IMR-90 (cell line): ENCODE data around the gene ATG14. TPM values are rescaled to one million over a fixed set of nuclear protein-coding genes. Genes with fewer than 3 reads are reported as not detected.

Experiments
- ATAC-seq: fragments of 200-7000 bp; cut with Tn5 transposase; 2 replicates; pipeline ENCODE4 v1.9.1; 2020; ENCODE audit warnings: low read depth, mild to moderate bottlenecking, moderate library complexity
- BruUV-seq: library from RNA; stranded (reverse); fragments of 400-500 nt; replicated peaks from 2 replicates; lab custom pipeline; 2021; lab: Mats Ljungman, UMichigan
- CTCF ChIA-PET: fragments of 300-600 bp; formaldehyde crosslinking; extraction: SDS; loops from one replicate; lab custom pipeline; 2021; ENCODE audit warnings: antibody characterized with exemption; lab: Yijun Ruan, JAX
- POLR2A ChIA-PET: fragments of 300-600 bp; sonication (Branson Sonifier 250); formaldehyde crosslinking; loops from one replicate; lab custom pipeline; 2022; ENCODE audit warnings: antibody characterized with exemption; ENCODE audit not compliant: unreplicated experiment; lab: Charles Lee
- DNase-seq: peaks from one replicate; pipeline ENCODE4 v3.0.0; 2013
- H2AFZ ChIP-seq: replicated peaks from 2 replicates; pipeline ENCODE3; 2013; ENCODE audit warnings: low read length, mild to moderate bottlenecking; ENCODE audit not compliant: poor library complexity
- H2AK5ac ChIP-seq: 2 replicates; pipeline ENCODE4 v1.6.1; 2013; ENCODE audit warnings: low read depth, low read length, inconsistent platforms
- H2AK9ac ChIP-seq: replicated peaks from 2 replicates; pipeline ENCODE3; 2013; ENCODE audit warnings: mild to moderate bottlenecking, low read depth, low read length, moderate library complexity; ENCODE audit not compliant: poor library complexity
- H2BK120ac ChIP-seq: 2 replicates; pipeline ENCODE4 v1.6.1; 2013; ENCODE audit warnings: low read depth, low read length, inconsistent platforms
- H2BK15ac ChIP-seq: 3 replicates; pipeline ENCODE4 v1.6.1; 2013; ENCODE audit warnings: low read depth, low read length, inconsistent platforms
- H2BK20ac ChIP-seq: 2 replicates; pipeline ENCODE4 v1.6.1; 2013; ENCODE audit warnings: low read depth, mild to moderate bottlenecking, inconsistent platforms, low read length, moderate library complexity
- H2BK5ac ChIP-seq: 2 replicates; pipeline ENCODE4 v1.6.1; 2013; ENCODE audit warnings: mild to moderate bottlenecking, low read depth, low read length, inconsistent platforms; ENCODE audit not compliant: poor library complexity, severe bottlenecking
- H3K14ac ChIP-seq: replicated peaks from 2 replicates; pipeline ENCODE4 v1.6.1; 2013; ENCODE audit warnings: low read depth, low read length, inconsistent platforms
- H3K18ac ChIP-seq: 2 replicates; pipeline ENCODE4 v1.6.1; 2013; ENCODE audit warnings: low read depth, low read length, control low read depth
- H3K23ac ChIP-seq: 2 replicates; pipeline ENCODE4 v1.6.1; 2013; ENCODE audit warnings: low read depth, low read length, inconsistent platforms
- H3K27ac ChIP-seq: 2 replicates; pipeline ENCODE4 v1.5.1; 2013; ENCODE audit warnings: mild to moderate bottlenecking, control low read depth, low read length; ENCODE audit not compliant: insufficient read depth
- H3K27me3 ChIP-seq: 2 replicates; pipeline ENCODE4 v1.6.1; 2013; ENCODE audit warnings: low read length; ENCODE audit not compliant: control insufficient read depth, insufficient read depth
- H3K36me3 ChIP-seq: 2 replicates; pipeline ENCODE4 v1.6.1; 2013; ENCODE audit warnings: low read length, mixed read lengths; ENCODE audit not compliant: control insufficient read depth, insufficient read depth
- H3K4ac ChIP-seq: 2 replicates; pipeline ENCODE4 v1.6.1; 2013; ENCODE audit warnings: low read depth, low read length, inconsistent platforms
- H3K4me1 ChIP-seq: 2 replicates; pipeline ENCODE4 v1.6.1; 2013; ENCODE audit warnings: low read length, mixed read lengths; ENCODE audit not compliant: control insufficient read depth, insufficient read depth
- H3K4me2 ChIP-seq: 2 replicates; pipeline ENCODE4 v1.6.1; 2013; ENCODE audit warnings: low read depth, mild to moderate bottlenecking, control low read depth, low read length, moderate library complexity
- H3K4me3 ChIP-seq: 2 replicates; pipeline ENCODE4 v1.5.1; 2013; ENCODE audit warnings: low read depth, mild to moderate bottlenecking, control low read depth, low read length, moderate library complexity; ENCODE audit not compliant: insufficient read depth
- H3K56ac ChIP-seq: 2 replicates; pipeline ENCODE4 v1.6.1; 2013; ENCODE audit warnings: low read length, inconsistent platforms; ENCODE audit not compliant: insufficient read depth; ENCODE audit errors: extremely low read depth
- H3K79me1 ChIP-seq, 2 experiments: 2 replicates each; pipeline ENCODE4 v1.6.1; 2013; ENCODE audit warnings: low read length in 2 of 2, inconsistent platforms in 1 of 2, low read depth in 1 of 2
- H3K9ac ChIP-seq: 2 replicates; pipeline ENCODE4 v1.6.1; 2013; ENCODE audit warnings: low read depth, low read length, control low read depth
- H3K9me1 ChIP-seq: 2 replicates; pipeline ENCODE4 v1.6.1; 2013; ENCODE audit warnings: low read length, inconsistent platforms; ENCODE audit not compliant: insufficient read depth
- H3K9me3 ChIP-seq: 2 replicates; pipeline ENCODE4 v1.6.1; 2013; ENCODE audit warnings: low read length; ENCODE audit not compliant: control insufficient read depth, insufficient read depth
- H4K20me1 ChIP-seq: 2 replicates; pipeline ENCODE4 v1.6.1; 2013; ENCODE audit warnings: low read length, inconsistent platforms; ENCODE audit not compliant: insufficient read depth
- H4K5ac ChIP-seq: 2 replicates; pipeline ENCODE4 v1.6.1; 2013; ENCODE audit warnings: mild to moderate bottlenecking, low read depth, low read length, control low read depth
- H4K8ac ChIP-seq, 2 experiments: 2 replicates each; pipeline ENCODE4 v1.6.1; 2013; ENCODE audit warnings: low read depth in 2 of 2, low read length in 2 of 2, control low read depth in 1 of 2, inconsistent platforms in 1 of 2
- H4K91ac ChIP-seq: 2 replicates; pipeline ENCODE4 v1.6.1; 2013; ENCODE audit warnings: low read depth, low read length, inconsistent platforms; ENCODE audit not compliant: insufficient read depth
- NFE2L2 ChIP-seq: fragments of 150-350 bp; IDR thresholded peaks from 2 replicates; pipeline ENCODE4 v1.6.1; 2016; ENCODE audit warnings: low read depth, mild to moderate bottlenecking, low read length
- RAD21 ChIP-seq: IDR thresholded peaks from 2 replicates; pipeline ENCODE4 v1.6.1; 2012; ENCODE audit warnings: low read length, improper control_type of control experiment
- RFX5 ChIP-seq: IDR thresholded peaks from 2 replicates; pipeline ENCODE4 v1.8.0; 2012; ENCODE audit warnings: low read depth, mild to moderate bottlenecking, low read length, moderate library complexity
- WGBS, 2 experiments: methylation state at CpG; one replicate each; pipeline versions ENCODE4 v1.1.5 to v1.1.7; 2013; ENCODE audit warnings: missing lambda C conversion rate in 2 of 2; ENCODE audit not compliant: insufficient read length in 1 of 2; ENCODE audit errors: extremely low coverage in 2 of 2; 5-methylcytosine and 5-hydroxymethylcytosine counted together
- dilution Hi-C: fragments of 300-500 bp; cut with HindIII; formaldehyde crosslinking; loops from one replicate; pipeline ENCODE4 v1.14.3; 2018; ENCODE audit warnings: low sequenced_read_pairs; ENCODE audit not compliant: unreplicated experiment
- in situ Hi-C: fragments of 300-500 bp; cut with MboI; formaldehyde crosslinking; loops from 3 replicates; pipeline ENCODE4 v1.14.3; 2019; ENCODE audit warnings: low sequenced_read_pairs, inconsistent platforms, mixed read lengths
- intact Hi-C: fragments of 100-400 bp; cut with micrococcal nuclease; formaldehyde crosslinking; loops from 2 replicates; pipeline ENCODE4 v1.10.0; 2022
- polyA plus RNA-seq, 3 experiments: library from polyadenylated mRNA; depleted of rRNA; stranded (reverse); fragments of >200 nt; gene quantifications; 2 replicates each; pipeline ENCODE4 v1.2.3, GENCODE V29; 2012; ENCODE audit warnings: low replicate concordance in 1 of 3
- total RNA-seq: library from RNA; depleted of rRNA; stranded (reverse); fragments of >200 nt; gene quantifications from 2 replicates; pipeline ENCODE4 v1.2.3, GENCODE V29; 2012
- TF ChIP-seq, protein P1 (sequence below): fragments of 150-350 bp; IDR thresholded peaks from 2 replicates; pipeline ENCODE4 v1.6.1; 2016; ENCODE audit warnings: low read depth, mild to moderate bottlenecking, low read length, moderate library complexity, borderline replicate concordance
- TF ChIP-seq, protein P2 (sequence below): fragments of 150-350 bp; IDR thresholded peaks from 2 replicates; pipeline ENCODE4 v1.6.1; 2017; ENCODE audit warnings: mild to moderate bottlenecking, antibody characterized with exemption, low read length, low read depth

ATG14 gene
- total and polyA plus RNA-seq, 2 of the 4 experiments (the other 2 are of a cell fraction): 5.0 to 12.4 TPM

DNA sequence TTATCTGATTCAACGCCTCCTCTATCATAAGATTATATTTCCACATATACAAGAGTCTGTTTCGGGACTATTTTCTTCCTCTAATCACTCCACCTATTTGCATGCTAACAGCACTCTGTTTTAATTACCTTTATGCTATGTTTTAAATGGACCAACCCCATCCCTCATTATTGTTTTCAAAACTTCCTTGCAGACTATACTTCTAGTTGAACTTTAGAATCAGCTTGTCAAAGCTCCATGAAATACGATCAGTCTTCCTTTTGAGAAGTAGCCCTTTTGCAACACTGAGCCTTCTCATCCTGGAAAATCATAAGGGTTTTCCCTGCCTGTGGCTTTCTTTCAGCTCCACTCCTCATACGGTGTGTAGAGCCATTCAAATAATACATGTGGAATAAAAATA is 36.9 kb downstream of the ATG14 start:
- no peak overlapping the region for H3K56ac ChIP-seq
- in situ Hi-C loops (no loop called here), dilution Hi-C loops (no loop called here), intact Hi-C loops (no loop called here)
- no peak overlapping the region for H4K8ac ChIP-seq
- DNase-seq (no peak), ATAC-seq (no peak)
- no peaks in the 10 kb centered on the region for H3K9me3 ChIP-seq
- no peak overlapping the region for H3K9ac ChIP-seq
- H3K27ac ChIP-seq: no peak overlapping the region
- no peak overlapping the region for H2BK5ac ChIP-seq
- ChIA-PET POLR2A (no interaction called here), CTCF (interaction anchor here (0.6 to 1.6 kb wide), 2 partner anchors 31 to 129 kb away, joined by 3 to 5 read pairs; no protein-coding TSS in a partner anchor)
- peaks cover 3% of the 10 kb centered on the region; the same call in 1 of the 2 replicates for H3K4me1 ChIP-seq
- no peak overlapping the region for H2BK120ac ChIP-seq
- TF ChIP-seq NFE2L2 (no peak), RAD21 (no peak), RFX5 (no peak)
- TF ChIP-seq, protein P1, sequence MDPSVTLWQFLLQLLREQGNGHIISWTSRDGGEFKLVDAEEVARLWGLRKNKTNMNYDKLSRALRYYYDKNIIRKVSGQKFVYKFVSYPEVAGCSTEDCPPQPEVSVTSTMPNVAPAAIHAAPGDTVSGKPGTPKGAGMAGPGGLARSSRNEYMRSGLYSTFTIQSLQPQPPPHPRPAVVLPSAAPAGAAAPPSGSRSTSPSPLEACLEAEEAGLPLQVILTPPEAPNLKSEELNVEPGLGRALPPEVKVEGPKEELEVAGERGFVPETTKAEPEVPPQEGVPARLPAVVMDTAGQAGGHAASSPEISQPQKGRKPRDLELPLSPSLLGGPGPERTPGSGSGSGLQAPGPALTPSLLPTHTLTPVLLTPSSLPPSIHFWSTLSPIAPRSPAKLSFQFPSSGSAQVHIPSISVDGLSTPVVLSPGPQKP: no peak
- TF ChIP-seq, protein P2, sequence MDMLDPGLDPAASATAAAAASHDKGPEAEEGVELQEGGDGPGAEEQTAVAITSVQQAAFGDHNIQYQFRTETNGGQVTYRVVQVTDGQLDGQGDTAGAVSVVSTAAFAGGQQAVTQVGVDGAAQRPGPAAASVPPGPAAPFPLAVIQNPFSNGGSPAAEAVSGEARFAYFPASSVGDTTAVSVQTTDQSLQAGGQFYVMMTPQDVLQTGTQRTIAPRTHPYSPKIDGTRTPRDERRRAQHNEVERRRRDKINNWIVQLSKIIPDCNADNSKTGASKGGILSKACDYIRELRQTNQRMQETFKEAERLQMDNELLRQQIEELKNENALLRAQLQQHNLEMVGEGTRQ: no peak
- H3K4me2 ChIP-seq: no peak overlapping the region
- no peak overlapping the region for H2BK15ac ChIP-seq
- no peaks in the 10 kb centered on the region for H3K27me3 ChIP-seq
- WGBS, 2 experiments: no CpG with 5 or more reads among the region's 4 CpGs
- H3K4ac ChIP-seq: no peak overlapping the region
- H2AK5ac ChIP-seq: no peak overlapping the region
- no TSS peak for BruUV-seq
- H4K5ac ChIP-seq: no peak overlapping the region
- no peaks in the 10 kb centered on the region for H4K20me1 ChIP-seq
- H3K36me3 ChIP-seq: peaks cover 14% of the 10 kb centered on the region
- no peak overlapping the region for H4K91ac ChIP-seq
- H2BK20ac ChIP-seq: no peak overlapping the region
- H3K9me1 ChIP-seq: no peaks in the 10 kb centered on the region
- no peak overlapping the region for H3K18ac ChIP-seq
- H3K23ac ChIP-seq: no peak overlapping the region
- no peak overlapping the region for H2AFZ ChIP-seq
- H3K79me1 ChIP-seq: 0 out of 4 replicates have a peak, but pooled peaks cover 3 to 4% of the 10 kb centered on the region in 2 experiments
- H3K14ac ChIP-seq: no peak overlapping the region
- H3K4me3 ChIP-seq: no peak overlapping the region
- no peak overlapping the region for H2AK9ac ChIP-seq
